OCI-LY1 (cell line): Measurements from ENCODE around the gene SNPH.

Experiments
- CTCF ChIP-seq: fragments of 200-600 bp; sonication (generic), shearing (Covaris generic); IDR thresholded peaks from 2 replicates; pipeline ENCODE4 v1.5.1; 2017; ENCODE audit warnings: mild to moderate bottlenecking, antibody characterized with exemption, low read length, moderate library complexity, mixed read lengths
- EZH2 ChIP-seq: fragments of 200-600 bp; sonication (generic), shearing (Covaris generic); IDR thresholded peaks from 2 replicates; pipeline ENCODE4 v1.8.0; 2017; ENCODE audit warnings: borderline replicate concordance, mixed run types, mild to moderate bottlenecking, antibody characterized with exemption, low read length, moderate library complexity, mixed read lengths

- TF ChIP-seq CTCF, result no peak
- no peak for TF ChIP-seq EZH2
These were observed 36.8 kb downstream of the SNPH start for GRCh38 chr20:1302685-1303541.
